GM12878 (cell line): ENCODE results near the gene SSPN. TPM values are rescaled to one million over a fixed set of nuclear protein-coding genes. Genes with fewer than 3 reads are reported as not detected.

Experiments used
- ATF7 ChIP-seq: fragments of 450-650 bp; IDR thresholded peaks from 2 replicates; pipeline ENCODE4 v1.6.1; 2016; ENCODE audit warnings: low read depth, mild to moderate bottlenecking
- BRCA1 ChIP-seq: IDR thresholded peaks from 2 replicates; pipeline ENCODE4 v1.6.1; 2011; ENCODE audit warnings: low read depth, low read length, improper control_type of control experiment
- EED ChIP-seq: sonication (generic); IDR thresholded peaks from 2 replicates; pipeline ENCODE4 v1.6.1; 2016; ENCODE audit warnings: antibody characterized with exemption, low read depth
- GABPA ChIP-seq: IDR thresholded peaks from 2 replicates; pipeline ENCODE4 v1.6.1; 2014; ENCODE audit warnings: antibody characterized with exemption, low read depth, mild to moderate bottlenecking, inconsistent platforms
- HDAC6 ChIP-seq: fragments of 200-600 bp; sonication (generic); IDR thresholded peaks from one replicate; pipeline ENCODE4 v1.8.0; 2017; ENCODE audit warnings: antibody characterized with exemption; ENCODE audit not compliant: unreplicated experiment
- HDGF ChIP-seq: fragments of 450-650 bp; IDR thresholded peaks from 2 replicates; pipeline ENCODE4 v1.6.1; 2016; ENCODE audit warnings: antibody characterized with exemption
- KAT2A ChIP-seq: conservative IDR thresholded peaks from 2 replicates; pipeline ENCODE4 v1.6.1; 2011; ENCODE audit warnings: low read depth, low read length; ENCODE audit not compliant: control insufficient read depth
- MXI1 ChIP-seq: fragments of 150-350 bp; IDR thresholded peaks from 2 replicates; pipeline ENCODE4 v1.6.1; 2011; ENCODE audit warnings: low read depth, mild to moderate bottlenecking, inconsistent platforms, low read length, improper control_type of control experiment
- MYC ChIP-seq: IDR thresholded peaks from 2 replicates; pipeline ENCODE4 v1.6.1; 2011; ENCODE audit warnings: mild to moderate bottlenecking, low read length, moderate library complexity, inconsistent platforms; ENCODE audit not compliant: insufficient read depth, insufficient replicate concordance, insufficient read length, severe bottlenecking
- NFIC ChIP-seq: IDR thresholded peaks from 2 replicates; pipeline ENCODE4 v1.6.1; 2012; ENCODE audit warnings: low read depth, mild to moderate bottlenecking, inconsistent platforms, low read length, moderate library complexity
- PML ChIP-seq: IDR thresholded peaks from 2 replicates; pipeline ENCODE4 v1.6.1; 2012; ENCODE audit warnings: low read length, inconsistent platforms
- RB1 ChIP-seq: fragments of 450-650 bp; formaldehyde crosslinking; IDR thresholded peaks from 2 replicates; pipeline ENCODE4 v1.6.1; 2017; ENCODE audit warnings: mild to moderate bottlenecking, borderline replicate concordance
- SIX5 ChIP-seq: IDR thresholded peaks from 2 replicates; pipeline ENCODE4 v1.6.1; 2011; ENCODE audit warnings: mild to moderate bottlenecking, low read depth, low read length, moderate library complexity; ENCODE audit not compliant: severe bottlenecking
- SMAD1 ChIP-seq: fragments of 450-650 bp; IDR thresholded peaks from 2 replicates; pipeline ENCODE4 v1.6.1; 2018; ENCODE audit warnings: mild to moderate bottlenecking, low read depth; ENCODE audit not compliant: partially characterized antibody
- STAT1 ChIP-seq: fragments of 450-650 bp; conservative IDR thresholded peaks from 2 replicates; pipeline ENCODE4 v1.6.1; 2014; ENCODE audit warnings: antibody characterized with exemption, mild to moderate bottlenecking
- TARDBP ChIP-seq: IDR thresholded peaks from 2 replicates; pipeline ENCODE4 v1.6.1; 2016; ENCODE audit warnings: borderline replicate concordance
- TCF3 ChIP-seq: IDR thresholded peaks from 2 replicates; pipeline ENCODE4 v1.6.1; 2012; ENCODE audit warnings: low read depth, mild to moderate bottlenecking, low read length, borderline replicate concordance; ENCODE audit not compliant: insufficient read depth
- YY1 ChIP-seq: IDR thresholded peaks from 2 replicates; pipeline ENCODE4 v1.6.1; 2011; ENCODE audit warnings: low read depth, mild to moderate bottlenecking, low read length
- ZNF24 ChIP-seq: fragments of 450-650 bp; IDR thresholded peaks from 2 replicates; pipeline ENCODE4 v1.6.1; 2017; ENCODE audit warnings: antibody characterized with exemption, mild to moderate bottlenecking
- polyA plus RNA-seq, 11 experiments: library from polyadenylated mRNA; depleted of rRNA in 4 of 11; unstranded in 6 of 11; stranded (reverse) in 5 of 11; fragments of >200 nt; fragmentation: Nextera tagmentation in 4 of 11; fragmentation: Illumina TruSeq in 1 of 11; extraction: Ambion mirVana in 4 of 11; extraction: Trizol in 1 of 11; gene quantifications; 1 replicate in 1 of 11; 2 replicates in 10 of 11; pipeline versions ENCODE4 v1.2.1 to v1.2.3, GENCODE V29; 2011 to 2016; ENCODE audit warnings: inconsistent platforms in 2 of 11, missing spikeins in 2 of 11, low read depth in 1 of 11
- total RNA-seq, 4 experiments: library from RNA; depleted of rRNA in 3 of 4; stranded (reverse); fragments of >200 nt in 3 of 4; fragmentation: Illumina TruSeq in 1 of 4; extraction: Trizol in 1 of 4; gene quantifications; 2 replicates each; pipeline versions ENCODE4 v1.2.1 to v1.2.3, GENCODE V29; 2013 to 2021
- TF ChIP-seq, protein P1 (sequence below): fragments of 450-650 bp; IDR thresholded peaks from 2 replicates; pipeline ENCODE4 v1.6.1; 2017; ENCODE audit warnings: borderline replicate concordance
- TF ChIP-seq, protein P2 (sequence below): IDR thresholded peaks from 2 replicates; pipeline ENCODE4 v1.6.1; 2012; ENCODE audit warnings: mild to moderate bottlenecking, low read depth, low read length
- TF ChIP-seq, protein P3 (sequence below): fragments of 450-650 bp; conservative IDR thresholded peaks from 2 replicates; pipeline ENCODE4 v1.6.1; 2017; ENCODE audit warnings: mild to moderate bottlenecking, moderate library complexity
- TF ChIP-seq, protein P4 (sequence below): fragments of 150-350 bp; IDR thresholded peaks from 2 replicates; pipeline ENCODE4 v1.6.1; 2014; ENCODE audit warnings: mild to moderate bottlenecking, low read depth, low read length

Gene SSPN
- total and polyA plus RNA-seq, 10 of the 15 experiments (the other 5 are each of a cell fraction or from before 2014, with no cell fraction given) = 0.04 to 0.41 (median 0.28) TPM; not detected in 5

DNA sequence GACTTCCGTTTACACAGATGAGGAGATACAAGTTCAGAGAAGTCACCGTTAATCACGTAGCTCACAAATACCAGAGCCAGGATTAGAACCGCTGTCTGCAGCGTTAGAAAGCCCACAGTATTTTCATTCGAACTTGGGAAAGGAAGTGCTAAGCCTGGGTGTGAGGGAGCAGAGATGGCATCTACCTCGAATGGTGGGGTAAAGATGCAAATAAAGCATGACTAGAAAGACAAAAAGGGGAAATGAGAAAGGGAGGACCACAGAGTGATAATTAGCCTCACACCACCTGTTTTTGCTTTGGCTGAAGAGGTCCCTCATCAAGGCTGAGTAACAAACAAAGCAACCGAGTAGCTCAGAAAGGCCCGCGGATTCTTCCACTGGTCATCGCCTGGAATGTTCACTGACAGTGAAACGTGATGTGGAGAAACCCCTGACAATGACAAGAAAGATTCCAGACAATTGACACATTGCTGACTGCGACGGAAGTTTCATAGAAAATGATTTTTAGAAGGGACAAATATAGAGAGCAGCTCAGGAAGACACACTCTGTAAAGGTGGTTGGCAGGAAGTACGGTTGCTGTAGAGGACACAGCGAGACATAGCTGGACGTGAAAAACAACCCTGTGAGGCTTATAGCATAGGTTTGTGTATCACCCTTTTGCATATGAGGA is 39.0 kb upstream of the SSPN start (continued):
- TF ChIP-seq, protein P1, sequence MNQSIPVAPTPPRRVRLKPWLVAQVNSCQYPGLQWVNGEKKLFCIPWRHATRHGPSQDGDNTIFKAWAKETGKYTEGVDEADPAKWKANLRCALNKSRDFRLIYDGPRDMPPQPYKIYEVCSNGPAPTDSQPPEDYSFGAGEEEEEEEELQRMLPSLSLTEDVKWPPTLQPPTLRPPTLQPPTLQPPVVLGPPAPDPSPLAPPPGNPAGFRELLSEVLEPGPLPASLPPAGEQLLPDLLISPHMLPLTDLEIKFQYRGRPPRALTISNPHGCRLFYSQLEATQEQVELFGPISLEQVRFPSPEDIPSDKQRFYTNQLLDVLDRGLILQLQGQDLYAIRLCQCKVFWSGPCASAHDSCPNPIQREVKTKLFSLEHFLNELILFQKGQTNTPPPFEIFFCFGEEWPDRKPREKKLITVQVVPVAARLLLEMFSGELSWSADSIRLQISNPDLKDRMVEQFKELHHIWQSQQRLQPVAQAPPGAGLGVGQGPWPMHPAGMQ = no peak
- TF ChIP-seq, protein P2, sequence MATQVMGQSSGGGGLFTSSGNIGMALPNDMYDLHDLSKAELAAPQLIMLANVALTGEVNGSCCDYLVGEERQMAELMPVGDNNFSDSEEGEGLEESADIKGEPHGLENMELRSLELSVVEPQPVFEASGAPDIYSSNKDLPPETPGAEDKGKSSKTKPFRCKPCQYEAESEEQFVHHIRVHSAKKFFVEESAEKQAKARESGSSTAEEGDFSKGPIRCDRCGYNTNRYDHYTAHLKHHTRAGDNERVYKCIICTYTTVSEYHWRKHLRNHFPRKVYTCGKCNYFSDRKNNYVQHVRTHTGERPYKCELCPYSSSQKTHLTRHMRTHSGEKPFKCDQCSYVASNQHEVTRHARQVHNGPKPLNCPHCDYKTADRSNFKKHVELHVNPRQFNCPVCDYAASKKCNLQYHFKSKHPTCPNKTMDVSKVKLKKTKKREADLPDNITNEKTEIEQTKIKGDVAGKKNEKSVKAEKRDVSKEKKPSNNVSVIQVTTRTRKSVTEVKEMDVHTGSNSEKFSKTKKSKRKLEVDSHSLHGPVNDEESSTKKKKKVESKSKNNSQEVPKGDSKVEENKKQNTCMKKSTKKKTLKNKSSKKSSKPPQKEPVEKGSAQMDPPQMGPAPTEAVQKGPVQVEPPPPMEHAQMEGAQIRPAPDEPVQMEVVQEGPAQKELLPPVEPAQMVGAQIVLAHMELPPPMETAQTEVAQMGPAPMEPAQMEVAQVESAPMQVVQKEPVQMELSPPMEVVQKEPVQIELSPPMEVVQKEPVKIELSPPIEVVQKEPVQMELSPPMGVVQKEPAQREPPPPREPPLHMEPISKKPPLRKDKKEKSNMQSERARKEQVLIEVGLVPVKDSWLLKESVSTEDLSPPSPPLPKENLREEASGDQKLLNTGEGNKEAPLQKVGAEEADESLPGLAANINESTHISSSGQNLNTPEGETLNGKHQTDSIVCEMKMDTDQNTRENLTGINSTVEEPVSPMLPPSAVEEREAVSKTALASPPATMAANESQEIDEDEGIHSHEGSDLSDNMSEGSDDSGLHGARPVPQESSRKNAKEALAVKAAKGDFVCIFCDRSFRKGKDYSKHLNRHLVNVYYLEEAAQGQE = no peak; the same call in 1 of the 2 replicates
- TF ChIP-seq SMAD1 (peak; percentile 81), TARDBP (peak; percentile 62; the same call in 1 of the 2 replicates), SIX5 (no peak), MXI1 (peak; percentile 64), MYC (no peak), PML (peak; percentile 68; the same call in 1 of the 2 replicates), NFIC (peak; percentile 77), TCF3 (peak; percentile 97), HDAC6 (no peak), RB1 (peak; percentile 55; the same call in 1 of the 2 replicates), HDGF (peak; percentile 59; the same call in 1 of the 2 replicates), EED (peak; percentile 73), ZNF24 (peak; percentile 85), ATF7 (peak; percentile 86), YY1 (peak; percentile 54), GABPA (no peak; the same call in 1 of the 2 replicates), KAT2A (no peak), STAT1 (no peak; the same call in 1 of the 2 replicates), BRCA1 (no peak)
- TF ChIP-seq, protein P3, sequence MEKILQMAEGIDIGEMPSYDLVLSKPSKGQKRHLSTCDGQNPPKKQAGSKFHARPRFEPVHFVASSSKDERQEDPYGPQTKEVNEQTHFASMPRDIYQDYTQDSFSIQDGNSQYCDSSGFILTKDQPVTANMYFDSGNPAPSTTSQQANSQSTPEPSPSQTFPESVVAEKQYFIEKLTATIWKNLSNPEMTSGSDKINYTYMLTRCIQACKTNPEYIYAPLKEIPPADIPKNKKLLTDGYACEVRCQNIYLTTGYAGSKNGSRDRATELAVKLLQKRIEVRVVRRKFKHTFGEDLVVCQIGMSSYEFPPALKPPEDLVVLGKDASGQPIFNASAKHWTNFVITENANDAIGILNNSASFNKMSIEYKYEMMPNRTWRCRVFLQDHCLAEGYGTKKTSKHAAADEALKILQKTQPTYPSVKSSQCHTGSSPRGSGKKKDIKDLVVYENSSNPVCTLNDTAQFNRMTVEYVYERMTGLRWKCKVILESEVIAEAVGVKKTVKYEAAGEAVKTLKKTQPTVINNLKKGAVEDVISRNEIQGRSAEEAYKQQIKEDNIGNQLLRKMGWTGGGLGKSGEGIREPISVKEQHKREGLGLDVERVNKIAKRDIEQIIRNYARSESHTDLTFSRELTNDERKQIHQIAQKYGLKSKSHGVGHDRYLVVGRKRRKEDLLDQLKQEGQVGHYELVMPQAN = 0 out of 2 replicates have a peak, but pooled peaks have one; percentile 58
- TF ChIP-seq, protein P4, sequence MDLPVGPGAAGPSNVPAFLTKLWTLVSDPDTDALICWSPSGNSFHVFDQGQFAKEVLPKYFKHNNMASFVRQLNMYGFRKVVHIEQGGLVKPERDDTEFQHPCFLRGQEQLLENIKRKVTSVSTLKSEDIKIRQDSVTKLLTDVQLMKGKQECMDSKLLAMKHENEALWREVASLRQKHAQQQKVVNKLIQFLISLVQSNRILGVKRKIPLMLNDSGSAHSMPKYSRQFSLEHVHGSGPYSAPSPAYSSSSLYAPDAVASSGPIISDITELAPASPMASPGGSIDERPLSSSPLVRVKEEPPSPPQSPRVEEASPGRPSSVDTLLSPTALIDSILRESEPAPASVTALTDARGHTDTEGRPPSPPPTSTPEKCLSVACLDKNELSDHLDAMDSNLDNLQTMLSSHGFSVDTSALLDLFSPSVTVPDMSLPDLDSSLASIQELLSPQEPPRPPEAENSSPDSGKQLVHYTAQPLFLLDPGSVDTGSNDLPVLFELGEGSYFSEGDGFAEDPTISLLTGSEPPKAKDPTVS = no peak
